RWPE1 (cell line): ENCODE results near the gene CACNA1I.

Experiments used
- CTCF ChIA-PET: fragments of 350-600 bp; sonication (Branson Sonifier 250); formaldehyde crosslinking; extraction: SDS; loops from one replicate; lab custom pipeline; 2021; lab: Yijun Ruan, JAX
- POLR2A ChIA-PET: fragments of 400-600 bp; formaldehyde crosslinking; extraction: SDS; loops from one replicate; lab custom pipeline; 2020; ENCODE audit warnings: antibody characterized with exemption; ENCODE audit not compliant: low non-redundant PET; lab: Yijun Ruan, JAX
- DNase-seq: peaks from one replicate; pipeline ENCODE4 v3.0.0; 2012; ENCODE audit warnings: low spot score
- H3K27ac ChIP-seq: fragments of 450-650 bp; 2 replicates; pipeline ENCODE4 v1.5.1; 2017
- TF ChIP-seq, protein P1 (sequence below): fragments of 450-650 bp; conservative IDR thresholded peaks from 2 replicates; pipeline ENCODE4 v1.5.1; 2017; ENCODE audit warnings: low read depth, mild to moderate bottlenecking

The CACNA1I gene

DNA sequence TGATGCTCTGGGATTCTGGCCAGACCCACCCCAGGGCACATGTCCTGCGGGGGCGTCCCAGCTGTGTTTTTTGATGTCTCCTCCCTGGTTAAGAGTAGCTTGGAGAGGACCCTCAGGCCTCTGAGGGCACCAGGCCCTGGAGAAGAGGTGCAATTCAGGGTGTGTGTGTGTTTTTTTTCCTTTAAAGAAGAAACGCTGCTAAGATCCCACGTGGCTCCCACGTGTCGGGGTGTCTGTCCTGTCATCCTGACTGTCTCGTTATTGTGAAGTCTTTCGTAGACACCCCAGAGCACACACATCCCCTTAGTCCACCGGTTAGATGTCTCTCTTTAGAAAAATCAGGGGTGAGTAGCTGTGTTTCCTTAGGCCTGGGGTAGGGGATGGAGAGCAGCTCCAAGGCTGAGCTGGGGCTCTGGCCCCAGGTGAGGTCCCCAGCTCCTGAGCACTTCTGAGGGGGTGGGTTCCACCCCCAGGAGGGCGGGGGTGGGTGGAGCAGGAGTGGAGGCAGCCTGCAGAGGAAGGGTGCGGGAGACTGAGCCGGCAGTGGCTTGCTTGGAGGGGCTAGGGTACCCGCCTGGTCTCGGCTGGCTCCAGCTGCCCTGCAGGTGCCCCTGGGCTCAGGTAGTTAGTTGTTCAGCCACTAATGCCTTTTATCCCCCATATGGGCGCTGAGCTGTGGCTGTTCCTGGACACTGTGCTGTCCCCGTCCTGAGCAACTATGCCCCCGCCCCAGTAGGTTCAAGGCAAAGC, 116.4 kb downstream of the CACNA1I start:
- no peak for DNase-seq
- TF ChIP-seq, protein P1, sequence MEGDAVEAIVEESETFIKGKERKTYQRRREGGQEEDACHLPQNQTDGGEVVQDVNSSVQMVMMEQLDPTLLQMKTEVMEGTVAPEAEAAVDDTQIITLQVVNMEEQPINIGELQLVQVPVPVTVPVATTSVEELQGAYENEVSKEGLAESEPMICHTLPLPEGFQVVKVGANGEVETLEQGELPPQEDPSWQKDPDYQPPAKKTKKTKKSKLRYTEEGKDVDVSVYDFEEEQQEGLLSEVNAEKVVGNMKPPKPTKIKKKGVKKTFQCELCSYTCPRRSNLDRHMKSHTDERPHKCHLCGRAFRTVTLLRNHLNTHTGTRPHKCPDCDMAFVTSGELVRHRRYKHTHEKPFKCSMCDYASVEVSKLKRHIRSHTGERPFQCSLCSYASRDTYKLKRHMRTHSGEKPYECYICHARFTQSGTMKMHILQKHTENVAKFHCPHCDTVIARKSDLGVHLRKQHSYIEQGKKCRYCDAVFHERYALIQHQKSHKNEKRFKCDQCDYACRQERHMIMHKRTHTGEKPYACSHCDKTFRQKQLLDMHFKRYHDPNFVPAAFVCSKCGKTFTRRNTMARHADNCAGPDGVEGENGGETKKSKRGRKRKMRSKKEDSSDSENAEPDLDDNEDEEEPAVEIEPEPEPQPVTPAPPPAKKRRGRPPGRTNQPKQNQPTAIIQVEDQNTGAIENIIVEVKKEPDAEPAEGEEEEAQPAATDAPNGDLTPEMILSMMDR = no peak
- H3K27ac ChIP-seq = no peak overlapping the region
- CTCF ChIA-PET = no interaction called here
- POLR2A ChIA-PET = no interaction called here

DNA sequence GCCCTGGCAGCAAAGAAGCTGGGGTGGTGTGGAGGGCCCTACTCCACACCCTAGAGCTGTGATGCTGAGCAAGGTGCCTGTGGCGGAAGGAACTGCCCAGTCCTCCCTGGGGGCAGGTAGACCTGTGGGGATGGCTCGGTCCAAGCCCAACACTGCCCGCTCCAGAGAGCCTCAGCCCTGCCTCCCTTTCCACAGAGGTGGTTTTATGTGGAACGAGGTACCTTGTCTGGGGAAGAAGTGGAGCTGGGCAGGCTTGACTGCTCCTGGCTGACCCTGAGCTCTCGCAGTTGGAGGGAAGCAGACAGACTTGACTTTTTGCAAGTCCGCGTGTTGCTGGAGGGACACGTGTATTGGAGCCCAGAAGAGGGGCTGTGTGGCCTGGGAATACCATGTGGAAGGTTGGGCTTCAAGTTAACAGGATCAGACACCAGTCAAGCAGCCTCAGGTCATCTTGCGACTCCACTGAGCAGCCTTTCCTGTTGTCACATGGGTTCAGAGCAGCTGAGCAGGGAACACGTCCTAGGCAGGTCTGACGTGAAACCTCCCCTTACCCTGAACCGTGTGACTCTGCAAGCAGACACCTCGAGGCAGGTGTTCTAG, 117.7 kb downstream of the CACNA1I start:
- ChIA-PET CTCF (no interaction called here), POLR2A (no interaction called here)
- no peak for DNase-seq
- no peak overlapping the region for H3K27ac ChIP-seq
- TF ChIP-seq, protein P1 = no peak

DNA sequence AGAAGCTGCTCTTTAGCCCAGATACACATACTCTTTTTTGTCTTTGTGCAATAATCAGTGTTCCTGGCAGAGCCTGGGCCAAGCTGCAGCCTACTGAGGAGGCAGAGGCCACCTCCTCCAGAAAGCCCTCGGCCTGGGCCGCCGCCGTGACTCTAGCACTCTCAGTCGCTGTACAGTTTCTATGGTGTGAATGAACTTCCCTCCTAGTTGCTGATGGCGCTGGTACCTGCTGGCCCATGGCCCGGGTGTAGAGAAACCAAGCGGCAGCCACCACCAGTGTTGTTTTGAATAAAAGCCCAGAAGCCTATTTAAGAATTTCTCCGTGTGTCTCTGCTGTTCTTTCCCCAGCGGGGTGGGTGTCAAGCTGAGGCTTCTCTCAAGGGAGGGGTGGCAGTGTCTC, 118.9 kb downstream of the CACNA1I start:
- no peak overlapping the region for H3K27ac ChIP-seq
- DNase-seq = no peak
- POLR2A ChIA-PET = no interaction called here
- CTCF ChIA-PET = no interaction called here
- TF ChIP-seq, protein P1 = no peak

DNA sequence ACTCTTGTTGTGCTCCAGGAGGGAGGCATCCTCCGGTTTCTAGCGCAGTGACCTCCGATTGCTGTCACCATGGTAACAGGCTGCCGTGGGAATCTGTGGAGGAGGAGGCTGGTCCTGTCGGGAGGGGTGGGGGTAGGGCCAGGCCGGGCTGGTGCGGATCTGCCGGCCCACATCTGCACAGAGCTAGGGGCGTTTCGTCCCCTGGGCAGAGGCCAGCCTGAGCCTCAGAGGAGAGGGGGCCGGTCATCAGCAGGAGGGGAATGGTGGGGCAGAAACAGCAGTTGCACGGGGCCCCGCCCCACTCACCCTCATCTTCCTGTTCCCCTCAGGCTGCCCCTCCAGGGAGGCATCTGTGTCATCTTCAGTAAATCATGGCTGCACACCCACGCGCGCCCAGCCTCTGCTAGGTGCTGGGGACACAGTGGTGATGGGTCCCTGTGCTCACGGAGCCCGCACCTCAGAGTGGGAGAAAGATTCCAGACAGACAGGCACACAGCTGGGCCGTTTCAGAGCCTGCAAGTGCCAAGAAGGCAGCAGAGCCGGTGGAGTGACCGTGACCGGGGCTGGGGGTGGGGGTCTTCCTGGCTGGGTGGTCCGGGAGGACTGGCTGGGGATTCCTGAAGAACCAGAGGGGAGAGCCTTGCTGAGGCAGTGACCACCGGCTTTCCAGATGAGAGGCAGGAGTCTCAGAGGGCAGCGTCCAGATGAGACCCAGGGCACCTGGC, 120.5 kb downstream of the CACNA1I start:
- no peak for DNase-seq
- no peak overlapping the region for H3K27ac ChIP-seq
- ChIA-PET CTCF (no interaction called here), POLR2A (no interaction called here)
- TF ChIP-seq, protein P1 = no peak

DNA sequence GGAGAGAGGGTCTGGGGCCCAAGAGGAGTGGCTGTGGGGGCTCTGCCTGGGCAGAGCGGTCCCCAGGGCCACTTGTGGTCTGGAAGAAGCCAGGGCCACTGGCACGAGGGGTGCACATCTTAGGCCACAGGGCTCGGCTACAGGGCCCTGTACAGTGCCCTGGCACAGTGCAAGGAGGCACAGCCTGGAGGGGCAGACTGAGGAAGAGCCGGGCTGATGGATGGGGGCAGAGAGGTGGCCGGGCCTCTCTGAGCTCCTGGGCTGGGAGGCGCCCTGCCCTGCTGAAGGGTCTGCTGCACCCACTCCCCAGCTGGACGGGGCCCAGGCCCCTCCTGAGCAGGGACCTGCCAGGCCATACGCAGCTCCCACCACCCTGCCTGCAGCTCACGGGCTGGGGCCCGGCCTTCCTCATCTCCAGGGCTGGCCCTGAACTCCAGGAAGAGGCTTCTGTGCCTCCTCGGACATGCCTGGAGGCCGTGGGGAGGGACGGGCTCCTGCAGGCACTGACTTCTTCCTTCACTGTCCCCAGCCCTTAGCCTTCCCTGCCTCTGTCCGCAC, 123.5 kb downstream of the CACNA1I start:
- POLR2A ChIA-PET = no interaction called here
- H3K27ac ChIP-seq = no peak overlapping the region
- CTCF ChIA-PET = interaction anchor here (0.8 kb wide), 1 partner anchor 79 kb away, joined by 7 read pairs; no protein-coding TSS in a partner anchor
- TF ChIP-seq, protein P1 = no peak
- no peak for DNase-seq

DNA sequence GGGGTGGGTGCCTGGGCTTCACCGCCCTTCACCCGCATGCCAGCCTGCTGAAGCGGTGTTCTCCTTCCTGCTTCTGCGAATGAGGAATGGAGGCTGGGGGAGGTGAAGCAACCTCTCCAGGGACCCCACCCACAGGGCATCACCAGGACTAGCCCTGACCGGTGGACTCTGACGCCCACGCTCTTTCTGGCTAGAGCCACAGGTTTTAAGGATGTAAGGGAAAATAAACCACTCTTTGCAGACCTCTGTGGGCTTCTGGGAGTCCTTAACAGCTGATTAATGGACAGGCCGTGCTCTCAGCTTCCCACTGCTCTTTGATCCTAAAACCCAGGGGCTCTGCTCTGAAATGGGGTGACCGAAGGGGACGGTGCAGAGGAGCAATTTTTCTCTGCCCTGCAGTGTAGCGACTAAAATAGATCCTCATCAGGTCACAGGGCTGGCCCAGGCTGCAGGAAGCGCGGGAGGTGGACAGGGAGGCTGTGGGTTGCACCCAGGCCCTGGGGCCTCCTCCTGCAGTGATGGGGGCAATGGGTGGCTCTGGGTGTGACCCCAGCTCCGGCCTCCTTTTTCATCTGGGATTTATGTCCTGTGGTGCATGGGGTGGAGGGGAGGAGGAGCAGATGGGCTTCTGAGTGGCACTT, 127.4 kb downstream of the CACNA1I start:
- TF ChIP-seq, protein P1 = no peak
- CTCF ChIA-PET = no interaction called here
- POLR2A ChIA-PET = no interaction called here
- H3K27ac ChIP-seq = no peak overlapping the region
- no peak for DNase-seq
